Left ventricle myocardium superior (tissue), 1 donor: ENCODE measurements around the gene CNGA1. TPM values are rescaled to one million over a fixed set of nuclear protein-coding genes. Genes with fewer than 3 reads are reported as not detected.
"Not testable (repeated sequence)": the region's sequence is repeated elsewhere in the genome, so short reads cannot be mapped to it uniquely, and the experiment has no call there.

Source experiments
- ATAC-seq: fragments of 200-7000 bp; cut with Tn5 transposase; one replicate; pipeline ENCODE4 v1.9.1; 2020; ENCODE audit warnings: mild to moderate bottlenecking, moderate library complexity
- DNase-seq: peaks from one replicate; pipeline ENCODE4 v3.0.0-alpha.2; 2020
- intact Hi-C: fragments of 100-400 bp; cut with micrococcal nuclease; formaldehyde crosslinking; loops from one replicate; pipeline ENCODE4 v1.11.0; 2022
- total RNA-seq: library from RNA; stranded (reverse); fragmentation: NEBNext Ultra II Directional; extraction: Animal tissue kit (Norgen Biotek cat#: 25700); gene quantifications from one replicate; pipeline ENCODE4 v1.2.1, GENCODE V29; 2021
- donor health status: DM: no; HTN: yes; CAD: no; lungs with severe emphysema.

The CNGA1 gene
- total RNA-seq, 1 donor from 2014 or later = not detected

DNA sequence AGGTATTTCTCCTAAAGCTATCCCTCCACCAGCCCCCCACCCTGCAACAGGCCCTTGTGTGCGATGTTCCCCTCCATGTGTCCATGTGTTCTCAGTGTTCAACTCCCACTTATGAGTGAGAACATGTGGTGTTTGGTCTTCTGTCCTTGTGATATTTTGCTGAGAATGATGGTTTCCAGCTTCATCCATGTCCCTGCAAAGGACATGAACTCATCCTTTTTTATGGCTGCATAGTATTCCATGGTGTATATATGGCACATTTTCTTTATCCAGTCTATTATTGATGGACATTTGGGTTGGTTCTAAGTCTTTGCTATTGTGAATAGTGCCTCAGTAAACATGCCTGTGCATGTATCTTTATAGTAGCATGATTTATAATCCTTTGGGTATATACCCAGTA lies 99.3 kb downstream of the CNGA1 start:
- ATAC-seq, intact Hi-C loops, DNase-seq: not testable (repeated sequence)

DNA sequence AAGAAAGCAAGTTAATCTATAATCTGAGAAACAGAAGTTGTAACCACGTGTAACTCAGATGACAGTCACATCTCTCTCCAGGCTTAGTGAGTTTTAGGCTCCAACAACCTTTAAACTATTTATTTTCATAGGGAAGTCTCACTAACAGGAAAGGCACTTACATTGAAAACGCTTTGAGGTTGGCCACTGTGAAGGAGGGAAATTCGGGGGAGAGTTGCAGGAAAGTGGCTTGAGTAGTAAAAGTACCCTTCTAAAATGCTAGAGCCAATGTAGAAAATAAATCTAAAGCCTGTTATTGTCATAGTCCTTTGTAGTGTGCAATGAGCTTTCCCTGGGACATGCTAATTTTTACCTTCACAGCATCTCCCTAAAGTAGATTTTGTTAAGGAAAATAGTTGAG lies 101.1 kb downstream of the CNGA1 start:
- intact Hi-C loops = no loop called here
- ATAC-seq (no peak), DNase-seq (no peak)

DNA sequence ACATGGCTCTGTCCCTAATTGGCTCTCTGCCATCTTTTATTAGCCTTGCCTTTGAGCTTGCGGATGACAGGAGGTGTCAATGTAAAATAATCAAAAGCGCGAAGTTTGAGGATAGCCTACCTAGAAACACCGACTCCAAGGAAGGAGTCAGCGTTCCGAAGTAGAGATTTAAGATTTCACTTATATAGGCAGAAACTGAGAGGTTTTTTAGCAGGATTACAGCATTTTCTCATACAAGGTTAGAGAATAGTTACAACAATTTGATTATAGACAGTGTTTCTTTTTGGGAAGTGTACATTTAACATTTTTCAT lies 101.6 kb downstream of the CNGA1 start:
- intact Hi-C loops = no loop called here
- DNase-seq (no peak), ATAC-seq (no peak)

DNA sequence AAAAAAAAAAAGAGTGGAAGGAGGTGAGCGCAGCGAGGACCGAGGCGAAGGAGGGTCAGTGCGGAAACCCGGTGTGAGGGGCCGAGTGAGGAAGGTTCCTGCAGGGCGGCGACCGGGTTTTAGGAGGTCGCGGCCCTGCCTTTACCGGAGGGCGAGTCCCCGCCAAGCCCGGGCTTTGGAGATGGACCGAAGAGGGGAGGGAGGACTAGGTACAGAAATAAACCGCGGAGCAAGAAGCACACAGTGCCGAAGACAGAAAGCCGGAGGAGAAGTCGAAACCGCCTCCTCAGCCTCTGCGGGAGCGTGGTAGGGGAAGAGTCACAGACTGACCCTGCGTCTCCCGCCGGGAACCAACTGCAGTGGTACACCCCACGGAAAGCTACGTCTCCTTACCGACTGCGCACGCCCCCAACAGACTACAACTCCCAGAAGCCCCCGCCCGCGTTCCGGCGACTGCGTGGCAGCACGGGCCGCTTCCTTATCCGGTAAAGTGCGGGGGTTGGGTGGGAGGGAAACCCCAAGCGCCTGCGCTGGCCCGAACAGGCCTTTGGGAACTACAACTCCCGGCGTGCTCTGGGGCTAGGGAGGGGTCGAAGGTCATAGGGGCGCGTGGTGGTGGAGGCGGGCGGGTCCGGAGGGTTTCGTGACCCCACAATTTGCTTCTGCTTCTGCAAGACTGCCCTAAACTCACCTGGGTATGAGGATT lies 102.1 kb downstream of the CNGA1 start, which contains the start of gene NFXL1:
Gene NFXL1 (minus strand): TSS at position 364 of the 706 bp plus-strand sequence. CDS start 380 bp downstream, outside the sequence.
- DNase-seq (peak; percentile 99), ATAC-seq (peak; percentile 100)
- intact Hi-C loops = no loop called here

DNA sequence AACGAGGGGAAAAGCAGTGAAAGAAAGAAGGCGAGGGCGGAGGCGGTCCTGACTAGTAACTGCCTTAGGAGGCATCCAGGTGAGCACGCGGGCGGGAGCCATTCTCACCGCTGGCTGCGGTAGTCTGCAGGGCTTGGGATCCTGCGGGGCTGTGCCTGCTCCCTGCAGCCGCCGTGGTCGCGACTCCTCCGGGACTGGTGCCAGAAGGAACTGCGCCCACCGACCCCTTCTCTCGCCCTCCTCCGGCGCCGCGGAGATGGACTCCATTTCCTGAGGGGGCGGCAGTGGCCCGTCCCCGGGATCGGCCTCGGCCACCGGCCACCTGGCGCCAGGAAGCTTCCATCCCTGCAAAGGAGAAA lies 102.6 kb downstream of the CNGA1 start:
- intact Hi-C loops = no loop called here
- ATAC-seq (peak; percentile 55), DNase-seq (peak; percentile 59)

DNA sequence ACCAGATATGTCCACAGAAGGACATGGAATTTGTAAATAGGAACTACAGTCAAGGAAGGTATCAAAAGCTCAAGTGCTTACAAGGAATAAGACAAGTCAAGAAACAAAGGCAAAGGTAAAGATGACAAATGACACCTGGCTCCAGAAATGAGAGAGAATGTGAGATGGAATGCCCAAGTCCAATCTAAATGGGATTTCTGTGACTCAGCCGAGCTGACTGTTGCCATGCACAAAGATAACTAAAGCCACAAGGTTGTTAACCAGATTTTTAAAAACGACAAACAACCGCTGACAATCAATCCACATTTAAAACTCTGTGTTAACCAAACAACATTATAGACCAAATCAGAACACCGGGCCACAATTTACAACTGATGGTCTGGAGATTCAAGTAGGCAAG lies 103.2 kb downstream of the CNGA1 start:
- no peak for DNase-seq
- intact Hi-C loops = no loop called here
- no peak for ATAC-seq

DNA sequence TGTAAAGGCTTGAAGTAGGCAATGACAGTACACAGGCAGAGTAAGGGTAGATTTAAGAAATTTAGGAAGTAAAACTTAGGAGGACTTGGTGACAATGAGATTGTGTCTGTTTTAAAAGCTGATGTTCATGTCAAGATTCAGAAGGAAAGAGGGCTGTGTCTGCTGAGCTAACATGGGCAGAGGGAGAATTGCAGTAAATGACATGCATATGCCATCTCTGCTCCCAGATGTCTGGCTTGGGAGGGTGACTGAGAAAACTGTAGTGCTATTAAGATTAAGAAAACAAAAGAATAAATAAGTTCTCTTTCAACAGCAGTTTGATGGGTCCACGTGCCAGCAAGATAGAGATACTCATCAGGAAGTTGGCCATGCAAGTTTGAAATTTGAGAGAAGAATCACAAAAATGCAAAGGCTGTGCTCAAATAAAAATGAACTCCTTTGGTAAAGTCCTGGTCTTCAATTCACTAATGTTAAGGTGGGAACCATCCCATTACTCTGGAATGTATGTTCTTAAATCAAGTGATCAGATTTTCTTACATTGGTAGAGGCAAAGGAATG lies 109.3 kb downstream of the CNGA1 start:
- ATAC-seq = no peak
- DNase-seq = no peak
- intact Hi-C loops = no loop called here

DNA sequence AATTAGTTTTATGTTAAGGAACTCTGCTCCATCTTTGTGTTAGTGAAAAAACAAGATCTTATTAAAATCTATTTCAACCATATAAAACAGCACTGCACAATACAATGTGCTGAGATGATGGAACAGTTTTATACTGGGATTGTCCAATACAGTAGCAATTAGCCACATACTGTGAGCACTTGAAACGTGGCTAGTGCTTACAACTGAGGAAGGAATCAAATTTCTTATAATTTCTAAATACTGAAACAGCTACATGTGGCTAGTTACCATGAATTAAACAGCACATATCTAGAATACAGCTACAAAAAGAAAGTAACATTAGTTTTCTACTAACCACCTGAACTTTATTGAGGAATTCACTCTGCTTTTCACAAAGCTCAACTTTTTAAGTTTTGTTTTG lies 116.8 kb downstream of the CNGA1 start:
- intact Hi-C loops = no loop called here
- DNase-seq (no peak), ATAC-seq (no peak)

DNA sequence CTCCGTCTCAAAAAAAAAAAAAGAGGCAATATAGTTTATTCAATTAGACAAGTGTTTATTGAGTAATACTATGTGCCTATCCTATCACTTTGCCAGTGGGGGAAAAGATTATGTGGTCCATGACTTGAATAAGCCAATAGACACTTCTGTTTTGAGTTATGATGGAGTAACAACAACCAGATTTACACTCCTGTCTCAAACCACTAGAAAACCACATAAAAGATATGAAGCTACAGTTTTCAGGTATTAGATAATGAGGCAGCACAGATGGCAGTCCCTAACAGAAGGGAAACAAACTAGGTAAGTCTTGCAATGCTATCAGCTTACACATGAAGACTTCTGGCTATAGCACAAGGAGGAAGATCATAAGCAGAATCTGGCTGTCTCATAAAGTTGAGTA lies 124.6 kb downstream of the CNGA1 start:
- DNase-seq (no peak), ATAC-seq (no peak)
- intact Hi-C loops = no loop called here

Other genes starting within 250 kb of the CNGA1 start
- gene CORIN, start 178.6 kb downstream of the CNGA1 start, total RNA-seq = 96.8 TPM
- gene NFXL1, start 102.1 kb downstream of the CNGA1 start, total RNA-seq = 4.5 TPM
- gene NIPAL1, start 91 bp upstream of the CNGA1 start, total RNA-seq = 0.07 TPM
- gene TXK, start 117.6 kb upstream of the CNGA1 start, total RNA-seq = 0.20 TPM